C4-2B (cell line): ENCODE measurements around the gene KCNMA1.

Experiments
- ZFX ChIP-seq: fragments of 450-650 bp; IDR thresholded peaks from 2 replicates; pipeline ENCODE4 v1.6.1; 2017
- TF ChIP-seq, protein P1 (sequence below): fragments of 450-650 bp; conservative IDR thresholded peaks from 2 replicates; pipeline ENCODE4 v1.5.1; 2017; ENCODE audit warnings: mild to moderate bottlenecking

DNA sequence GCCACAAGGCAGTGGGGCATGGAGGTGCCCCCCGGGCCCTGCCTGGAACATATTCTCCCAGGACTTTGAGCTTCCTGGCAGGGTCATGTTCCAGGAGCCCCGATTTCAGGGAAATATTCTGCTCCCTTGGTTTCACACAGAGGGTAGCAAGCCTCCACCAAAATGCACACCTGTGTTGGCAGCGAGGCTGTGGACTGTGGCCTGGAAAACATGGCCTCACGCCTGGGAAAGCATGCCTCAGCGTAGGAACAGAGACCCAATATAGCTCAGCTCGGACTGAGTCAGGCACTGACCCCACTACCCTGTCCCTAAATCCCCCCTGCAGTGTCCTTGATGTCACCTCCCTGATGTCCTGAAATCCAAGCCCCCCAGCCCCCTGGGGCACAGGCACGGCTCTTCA lies 92.0 kb downstream of the KCNMA1 start:
- TF ChIP-seq, protein P1, sequence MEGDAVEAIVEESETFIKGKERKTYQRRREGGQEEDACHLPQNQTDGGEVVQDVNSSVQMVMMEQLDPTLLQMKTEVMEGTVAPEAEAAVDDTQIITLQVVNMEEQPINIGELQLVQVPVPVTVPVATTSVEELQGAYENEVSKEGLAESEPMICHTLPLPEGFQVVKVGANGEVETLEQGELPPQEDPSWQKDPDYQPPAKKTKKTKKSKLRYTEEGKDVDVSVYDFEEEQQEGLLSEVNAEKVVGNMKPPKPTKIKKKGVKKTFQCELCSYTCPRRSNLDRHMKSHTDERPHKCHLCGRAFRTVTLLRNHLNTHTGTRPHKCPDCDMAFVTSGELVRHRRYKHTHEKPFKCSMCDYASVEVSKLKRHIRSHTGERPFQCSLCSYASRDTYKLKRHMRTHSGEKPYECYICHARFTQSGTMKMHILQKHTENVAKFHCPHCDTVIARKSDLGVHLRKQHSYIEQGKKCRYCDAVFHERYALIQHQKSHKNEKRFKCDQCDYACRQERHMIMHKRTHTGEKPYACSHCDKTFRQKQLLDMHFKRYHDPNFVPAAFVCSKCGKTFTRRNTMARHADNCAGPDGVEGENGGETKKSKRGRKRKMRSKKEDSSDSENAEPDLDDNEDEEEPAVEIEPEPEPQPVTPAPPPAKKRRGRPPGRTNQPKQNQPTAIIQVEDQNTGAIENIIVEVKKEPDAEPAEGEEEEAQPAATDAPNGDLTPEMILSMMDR, result no peak
- TF ChIP-seq ZFX, result no peak
